ENCODE data around the gene PLPPR3.

PLPPR3 gene

GRCh38 chr19:821825-822503 lies at the start of gene PLPPR3:
TSS of gene PLPPR3 (minus strand) at chr19:821955. CDS start at chr19:821559, 396 bp downstream.
- peak; percentile 86 for DNase-seq (ENCODE audit: low spot score)

- DNase-seq (ENCODE audit: low spot score) = no peak
These were observed 49.2 kb upstream of the PLPPR3 start for GRCh38 chr19:870963-871401.

GRCh38 chr19:870314-870713 lies 48.6 kb upstream of the PLPPR3 start:
- no peak for DNase-seq (ENCODE audit: low spot score)

GRCh38 chr19:869245-870177 lies 47.8 kb upstream of the PLPPR3 start:
- no peak for DNase-seq (ENCODE audit: low spot score)

GRCh38 chr19:868458-869244 lies 46.9 kb upstream of the PLPPR3 start:
- no peak for DNase-seq (ENCODE audit: low spot score)

- DNase-seq (ENCODE audit: low spot score) = no peak
These were observed 46.2 kb upstream of the PLPPR3 start for GRCh38 chr19:867855-868457.

- DNase-seq (ENCODE audit: low spot score) = no peak
These were observed 45.6 kb upstream of the PLPPR3 start for GRCh38 chr19:867301-867793.

- no peak for DNase-seq (ENCODE audit: low spot score)
These were observed 45.1 kb upstream of the PLPPR3 start for GRCh38 chr19:866769-867300.

- DNase-seq (ENCODE audit: low spot score) = no peak
These were observed 41.5 kb upstream of the PLPPR3 start for GRCh38 chr19:863315-863620.

GRCh38 chr19:862581-863314 lies 41.0 kb upstream of the PLPPR3 start:
- peak; percentile 88 for DNase-seq (ENCODE audit: low spot score)

- DNase-seq (ENCODE audit: low spot score) = peak; percentile 93
These were observed 40.2 kb upstream of the PLPPR3 start for GRCh38 chr19:861756-862580.

GRCh38 chr19:861141-861755 lies 39.5 kb upstream of the PLPPR3 start:
- no peak for DNase-seq (ENCODE audit: low spot score)

GRCh38 chr19:858868-859843 lies 37.4 kb upstream of the PLPPR3 start, which contains the start of gene CFD:
TSS of gene CFD (plus strand) at chr19:859664. CDS start at chr19:859690, 26 bp downstream.
- DNase-seq (ENCODE audit: low spot score) = no peak

- DNase-seq (ENCODE audit: low spot score) = no peak
These were observed 36.5 kb upstream of the PLPPR3 start for GRCh38 chr19:858284-858683.

- no peak for DNase-seq (ENCODE audit: low spot score)
These were observed 33.9 kb upstream of the PLPPR3 start for GRCh38 chr19:855566-856120.

- DNase-seq (ENCODE audit: low spot score) = no peak
These were observed 33.4 kb upstream of the PLPPR3 start for GRCh38 chr19:855142-855541.

- DNase-seq (ENCODE audit: low spot score) = no peak
These were observed 32.8 kb upstream of the PLPPR3 start for GRCh38 chr19:854549-854948.

Measured in ecto neural progenitor cell (in vitro differentiated cells).